Measurements from ENCODE around the gene NOS1AP. TPM values are rescaled to one million over a fixed set of nuclear protein-coding genes. Genes with fewer than 3 reads are reported as not detected.

Gene NOS1AP
- total RNA-seq, 2 experiments from 2014 or later: 0.34 to 0.35 TPM

- Mint-ChIP-seq H3K9me3 (ENCODE audit: low read depth) (no peaks in the 10 kb centered on the region), H3K27me3 (no peaks in the 10 kb centered on the region), H3K27ac (no peak overlapping the region), H3K36me3 (ENCODE audit: low read depth) (no peaks in the 10 kb centered on the region), H3K4me3 (no peak overlapping the region), H3K4me1 (no peaks in the 10 kb centered on the region)
- ChIA-PET CTCF (no interaction called here), POLR2A (no interaction called here)
- DNase-seq (no peak), ATAC-seq (no peak)
- intact Hi-C loops (cut with DNase I, micrococcal nuclease): no loop called here
Observed at GRCh38 chr1:162381941-162382750, 312.7 kb downstream of the NOS1AP start.

DNA sequence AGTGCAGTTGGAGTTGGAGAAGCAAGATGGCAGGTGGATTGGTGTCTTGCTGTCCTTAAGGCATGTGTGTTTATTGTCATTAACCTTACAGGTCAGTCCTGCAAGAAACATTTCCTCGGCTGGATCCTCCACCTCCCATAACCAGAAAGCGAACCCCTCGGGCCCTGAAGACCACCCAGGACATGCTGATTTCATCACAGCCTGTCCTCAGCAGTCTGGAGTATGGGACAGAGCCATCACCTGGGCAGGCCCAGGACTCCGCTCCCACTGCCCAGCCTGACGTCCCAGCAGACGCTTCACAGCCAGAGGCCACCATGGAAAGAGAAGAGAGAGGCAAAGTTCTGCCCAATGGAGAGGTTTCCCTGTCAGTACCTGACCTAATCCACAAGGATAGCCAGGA lies 313.6 kb downstream of the NOS1AP start:
- no peaks in the 10 kb centered on the region for H3K4me1 Mint-ChIP-seq
- no peak for DNase-seq
- POLR2A ChIA-PET: no interaction called here
- H3K9me3 Mint-ChIP-seq (ENCODE audit: low read depth): no peaks in the 10 kb centered on the region
- no peaks in the 10 kb centered on the region for H3K27me3 Mint-ChIP-seq
- ATAC-seq: no peak
- no peaks in the 10 kb centered on the region for H3K36me3 Mint-ChIP-seq (ENCODE audit: low read depth)
- H3K27ac Mint-ChIP-seq: no peak overlapping the region
- intact Hi-C loops (cut with DNase I, micrococcal nuclease): no loop called here
- CTCF ChIA-PET: no interaction called here
- H3K4me3 Mint-ChIP-seq: no peak overlapping the region

DNA sequence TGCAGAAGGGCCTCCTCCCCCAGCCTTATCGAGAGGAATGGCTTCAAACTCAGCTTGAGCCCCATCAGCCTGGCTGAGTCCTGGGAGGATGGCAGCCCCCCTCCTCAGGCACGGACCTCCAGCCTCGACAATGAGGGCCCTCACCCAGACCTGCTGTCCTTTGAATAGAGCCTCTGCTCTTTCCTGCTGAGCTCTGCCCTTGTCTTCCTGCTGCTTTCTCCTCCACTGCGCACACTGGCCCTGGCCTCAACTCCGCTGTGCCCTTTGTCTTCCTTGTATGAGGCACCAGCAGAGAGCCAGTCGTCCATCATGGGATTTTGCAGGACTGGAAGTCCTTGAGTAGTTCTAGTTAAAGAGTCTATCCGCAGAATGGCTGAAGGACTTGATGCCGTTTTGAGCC lies 314.0 kb downstream of the NOS1AP start:
- H3K4me1 Mint-ChIP-seq: no peaks in the 10 kb centered on the region
- ATAC-seq (no peak), DNase-seq (no peak)
- no peaks in the 10 kb centered on the region for H3K36me3 Mint-ChIP-seq (ENCODE audit: low read depth)
- no peak overlapping the region for H3K4me3 Mint-ChIP-seq
- H3K27me3 Mint-ChIP-seq: no peaks in the 10 kb centered on the region
- ChIA-PET CTCF (no interaction called here), POLR2A (no interaction called here)
- intact Hi-C loops (cut with DNase I, micrococcal nuclease): no loop called here
- H3K27ac Mint-ChIP-seq: no peak overlapping the region
- no peaks in the 10 kb centered on the region for H3K9me3 Mint-ChIP-seq (ENCODE audit: low read depth)

DNA sequence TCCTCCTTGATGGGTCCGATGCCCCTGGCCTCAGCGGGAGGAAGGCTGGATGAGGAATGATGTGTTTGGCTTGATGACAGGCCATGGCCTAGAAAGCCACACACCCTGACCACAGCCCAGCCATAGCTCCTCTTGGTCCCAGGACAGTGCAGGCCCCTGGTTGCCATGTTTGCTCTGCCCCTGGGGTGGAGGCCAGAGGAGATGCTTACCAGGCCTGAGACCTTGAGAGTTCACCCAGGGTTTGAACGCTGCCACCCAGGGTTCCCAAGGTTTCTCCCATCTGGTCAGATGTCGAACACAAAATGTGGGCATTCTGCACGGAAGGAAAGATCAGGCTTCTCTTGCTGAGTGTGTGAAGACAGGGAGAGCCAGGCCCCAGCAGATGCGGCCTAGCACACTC lies 314.6 kb downstream of the NOS1AP start:
- Mint-ChIP-seq H3K4me3 (no peak overlapping the region), H3K9me3 (ENCODE audit: low read depth) (no peaks in the 10 kb centered on the region)

GRCh38 chr1:162384601-162385279 lies 315.2 kb downstream of the NOS1AP start:
- ATAC-seq (no peak), DNase-seq (no peak)
- Mint-ChIP-seq H3K4me3 (no peak overlapping the region), H3K27me3 (peaks cover 9% of the 10 kb centered on the region), H3K9me3 (ENCODE audit: low read depth) (no peaks in the 10 kb centered on the region), H3K36me3 (ENCODE audit: low read depth) (no peaks in the 10 kb centered on the region), H3K27ac (no peak overlapping the region), H3K4me1 (no peaks in the 10 kb centered on the region)
- POLR2A ChIA-PET: no interaction called here
- CTCF ChIA-PET: interaction anchor here (0.7 kb wide), 1 partner anchor 32 kb away, joined by 5 read pairs; no protein-coding TSS in a partner anchor
- intact Hi-C loops (cut with DNase I, micrococcal nuclease): no loop called here

More for the DNA sequence above, 314.6 kb downstream of the NOS1AP start:
- peaks cover 5% of the 10 kb centered on the region for H3K27me3 Mint-ChIP-seq
- no peaks in the 10 kb centered on the region for H3K36me3 Mint-ChIP-seq (ENCODE audit: low read depth)
- intact Hi-C loops (cut with DNase I, micrococcal nuclease): no loop called here
- H3K27ac Mint-ChIP-seq: no peak overlapping the region
- POLR2A ChIA-PET: no interaction called here
- DNase-seq (no peak), ATAC-seq (no peak)
- no peaks in the 10 kb centered on the region for H3K4me1 Mint-ChIP-seq
- CTCF ChIA-PET: interaction anchor here (0.7 kb wide), 1 partner anchor 31 kb away, joined by 5 read pairs; no protein-coding TSS in a partner anchor

DNA sequence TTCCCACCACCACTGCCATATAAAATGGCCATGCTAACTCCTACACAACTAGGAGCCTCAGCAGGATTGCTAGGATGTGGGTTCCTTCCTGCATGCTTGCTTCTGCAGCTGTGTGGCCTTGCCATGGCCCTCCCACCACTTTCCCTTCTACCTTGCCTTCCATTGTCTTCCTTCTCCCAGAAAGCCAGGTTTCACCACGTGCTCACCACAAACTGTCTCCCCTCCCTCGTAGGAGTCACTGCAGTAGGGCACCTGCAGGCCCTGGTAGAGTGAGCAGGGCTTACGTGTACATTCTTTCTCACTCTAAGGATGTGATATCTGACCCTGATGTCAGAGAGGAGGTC lies 315.8 kb downstream of the NOS1AP start:
- H3K36me3 Mint-ChIP-seq (ENCODE audit: low read depth): no peaks in the 10 kb centered on the region
- H3K27me3 Mint-ChIP-seq: peaks cover 9% of the 10 kb centered on the region
- ChIA-PET CTCF (no interaction called here), POLR2A (no interaction called here)
- intact Hi-C loops (cut with DNase I, micrococcal nuclease): no loop called here
- H3K27ac Mint-ChIP-seq: no peak overlapping the region
- DNase-seq: no peak
- no peaks in the 10 kb centered on the region for H3K4me1 Mint-ChIP-seq
- no peak overlapping the region for H3K4me3 Mint-ChIP-seq
- no peak for ATAC-seq
- H3K9me3 Mint-ChIP-seq (ENCODE audit: low read depth): no peaks in the 10 kb centered on the region

- Mint-ChIP-seq H3K4me3 (no peak overlapping the region), H3K4me1 (no peaks in the 10 kb centered on the region), H3K27ac (no peak overlapping the region), H3K27me3 (peaks cover 12% of the 10 kb centered on the region), H3K36me3 (ENCODE audit: low read depth) (no peaks in the 10 kb centered on the region), H3K9me3 (ENCODE audit: low read depth) (no peaks in the 10 kb centered on the region)
- intact Hi-C loops (cut with DNase I, micrococcal nuclease): no loop called here
- DNase-seq (no peak), ATAC-seq (no peak)
- ChIA-PET CTCF (no interaction called here), POLR2A (no interaction called here)
Observed at GRCh38 chr1:162385702-162386101, 316.2 kb downstream of the NOS1AP start.

DNA sequence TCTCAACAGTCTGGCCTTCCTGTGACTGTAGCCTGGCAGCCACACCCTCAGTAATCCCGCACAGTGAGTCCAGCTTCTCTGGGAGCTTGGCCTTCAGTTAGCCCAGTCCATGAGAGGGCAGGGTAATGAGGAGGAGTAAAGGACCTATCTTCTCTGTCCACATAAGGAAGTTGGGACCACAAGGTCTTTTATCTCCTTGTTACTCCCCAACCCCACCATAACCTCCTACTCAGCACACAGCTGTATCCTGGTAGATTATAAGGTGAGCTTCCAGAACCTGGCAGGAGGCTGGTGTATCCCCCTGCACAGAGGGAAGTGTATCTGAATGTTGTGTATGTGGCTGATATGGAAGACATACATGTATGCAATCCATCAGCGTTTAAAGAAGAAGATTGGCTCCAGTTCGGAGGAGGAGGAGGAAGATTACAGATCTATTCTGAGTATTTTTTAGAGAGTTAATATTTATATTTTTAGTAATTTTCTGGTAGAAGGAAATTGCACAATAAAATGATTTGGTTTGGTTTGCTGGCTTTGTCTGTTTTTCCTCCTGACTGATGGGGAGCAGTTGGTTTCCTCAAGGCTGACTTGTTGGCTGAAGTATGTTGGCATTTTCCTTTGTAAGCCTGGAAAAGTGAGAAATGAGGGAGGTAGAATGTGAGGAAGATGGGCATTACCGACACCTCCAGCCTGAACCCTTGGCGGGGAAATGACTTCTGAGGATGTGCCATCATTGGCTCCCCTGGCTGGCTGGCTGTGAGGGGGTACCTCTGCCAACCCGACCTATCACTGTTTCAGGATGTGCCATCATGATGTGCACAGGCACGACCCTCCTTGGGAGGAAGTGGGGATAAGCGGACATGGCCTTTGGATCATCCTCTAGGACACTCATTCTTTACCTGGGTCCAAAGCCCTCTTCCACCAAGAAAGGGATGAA lies 317.1 kb downstream of the NOS1AP start:
- DNase-seq (no peak), ATAC-seq (no peak)
- Mint-ChIP-seq H3K36me3 (ENCODE audit: low read depth) (no peaks in the 10 kb centered on the region), H3K27ac (no peak overlapping the region), H3K9me3 (ENCODE audit: low read depth) (no peaks in the 10 kb centered on the region), H3K4me3 (no peak overlapping the region), H3K4me1 (no peaks in the 10 kb centered on the region), H3K27me3 (peaks cover 12% of the 10 kb centered on the region)
- intact Hi-C loops (cut with DNase I, micrococcal nuclease): no loop called here
- ChIA-PET POLR2A (interaction anchor here (0.6 kb wide), 1 partner anchor 187 kb away, joined by 4 read pairs; no protein-coding TSS in a partner anchor), CTCF (no interaction called here)

- no peak overlapping the region for H3K27ac Mint-ChIP-seq
- no peak for DNase-seq
- no peak for ATAC-seq
- CTCF ChIA-PET: no interaction called here
- H3K36me3 Mint-ChIP-seq (ENCODE audit: low read depth): no peaks in the 10 kb centered on the region
- no peaks in the 10 kb centered on the region for H3K9me3 Mint-ChIP-seq (ENCODE audit: low read depth)
- H3K4me3 Mint-ChIP-seq: no peak overlapping the region
- no peaks in the 10 kb centered on the region for H3K4me1 Mint-ChIP-seq
- POLR2A ChIA-PET: interaction anchor here (0.6 kb wide), 1 partner anchor 187 kb away, joined by 4 read pairs; no protein-coding TSS in a partner anchor
- H3K27me3 Mint-ChIP-seq: peaks cover 12% of the 10 kb centered on the region
- intact Hi-C loops (cut with DNase I, micrococcal nuclease): no loop called here
Observed at GRCh38 chr1:162387226-162388082, 318.0 kb downstream of the NOS1AP start.

DNA sequence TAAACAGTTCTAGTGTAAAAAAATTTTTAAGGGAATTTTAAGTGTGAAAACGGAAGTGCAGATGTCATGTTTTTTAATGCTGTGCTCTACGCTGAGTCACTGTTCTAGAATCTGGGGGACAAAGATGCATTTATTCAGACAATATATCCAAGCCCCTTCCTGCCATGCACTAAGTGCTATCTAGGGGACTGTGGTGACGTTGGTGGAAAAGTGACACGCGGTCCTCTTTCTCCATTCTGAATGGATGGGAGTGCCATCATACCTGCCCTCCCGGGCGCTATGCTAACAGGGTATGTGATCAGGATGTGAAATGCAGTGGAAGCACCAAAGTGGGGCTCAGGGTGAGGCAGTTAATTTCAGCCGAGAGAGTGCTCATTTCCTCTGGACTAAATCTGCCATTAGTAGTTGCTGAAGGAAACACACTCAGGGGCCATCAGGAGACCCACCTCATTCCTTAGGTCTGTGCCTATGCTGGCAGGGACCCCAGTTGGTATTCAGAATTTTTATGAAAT lies 318.6 kb downstream of the NOS1AP start:
- DNase-seq: no peak
- H3K27ac Mint-ChIP-seq: no peak overlapping the region
- ChIA-PET POLR2A (no interaction called here), CTCF (interaction anchor here (1.2 kb wide), 1 partner anchor 332 kb away, joined by 4 read pairs; no protein-coding TSS in a partner anchor)
- no peaks in the 10 kb centered on the region for H3K9me3 Mint-ChIP-seq (ENCODE audit: low read depth)
- ATAC-seq: no peak
- H3K4me1 Mint-ChIP-seq: no peaks in the 10 kb centered on the region
- H3K36me3 Mint-ChIP-seq (ENCODE audit: low read depth): no peaks in the 10 kb centered on the region
- H3K4me3 Mint-ChIP-seq: no peak overlapping the region
- intact Hi-C loops (cut with DNase I, micrococcal nuclease): no loop called here
- peaks cover 13% of the 10 kb centered on the region for H3K27me3 Mint-ChIP-seq

GRCh38 chr1:162388615-162389014 lies 319.1 kb downstream of the NOS1AP start:
- H3K36me3 Mint-ChIP-seq (ENCODE audit: low read depth): no peaks in the 10 kb centered on the region
- no peaks in the 10 kb centered on the region for H3K4me1 Mint-ChIP-seq
- no peaks in the 10 kb centered on the region for H3K9me3 Mint-ChIP-seq (ENCODE audit: low read depth)
- no peak overlapping the region for H3K4me3 Mint-ChIP-seq
- DNase-seq (no peak), ATAC-seq (no peak)
- intact Hi-C loops (cut with DNase I, micrococcal nuclease): no loop called here
- POLR2A ChIA-PET: no interaction called here
- H3K27me3 Mint-ChIP-seq: peaks cover 15% of the 10 kb centered on the region
- CTCF ChIA-PET: interaction anchor here (1.0 to 1.2 kb wide), 2 partner anchors 25 to 332 kb away, joined by 3 to 4 read pairs; no protein-coding TSS in a partner anchor
- no peak overlapping the region for H3K27ac Mint-ChIP-seq
